K562 (cell line): ENCODE results near the gene JPH3.

Experiments used
- CTCF ChIP-seq, 3 experiments: IDR thresholded peaks in 2 of 3; conservative IDR thresholded peaks in 1 of 3; 2 replicates each; pipeline ENCODE4 v1.5.1; 2011 to 2012; ENCODE audit warnings: low read length in 3 of 3, mild to moderate bottlenecking in 3 of 3, control low read depth in 2 of 3, improper control_type of control experiment in 1 of 3, inconsistent platforms in 1 of 3, low read depth in 1 of 3, mixed read lengths in 1 of 3, moderate library complexity in 1 of 3; ENCODE audit not compliant: insufficient read depth in 2 of 3
- HES1 ChIP-seq: fragments of 450-650 bp; IDR thresholded peaks from 2 replicates; pipeline ENCODE4 v1.6.1; 2016; ENCODE audit warnings: low read depth, mild to moderate bottlenecking, moderate library complexity
- HMBOX1 ChIP-seq: sonication (generic); IDR thresholded peaks from 2 replicates; pipeline ENCODE4 v1.6.1; 2016
- RB1 ChIP-seq: fragments of 450-650 bp; IDR thresholded peaks from 2 replicates; pipeline ENCODE4 v1.6.1; 2017; ENCODE audit warnings: low read depth, mild to moderate bottlenecking
- RBBP5 ChIP-seq: fragments of 200-600 bp; sonication (generic); IDR thresholded peaks from 2 replicates; pipeline ENCODE4 v1.6.1; 2012; ENCODE audit warnings: borderline replicate concordance, mild to moderate bottlenecking, low read length, control low read depth, inconsistent platforms; ENCODE audit not compliant: insufficient read depth, poor library complexity, severe bottlenecking
- USF2 ChIP-seq: sonication (generic); formaldehyde crosslinking; IDR thresholded peaks from 2 replicates; pipeline ENCODE4 v1.5.0; 2020; ENCODE audit warnings: missing genetic modification reagents

- no peak for TF ChIP-seq RBBP5
- no peak for TF ChIP-seq CTCF (IDR thresholded peaks at IDR 0.05 in 2 of 3, conservative IDR thresholded peaks at IDR 0.05 in 1 of 3; ENCODE audit: insufficient read depth in 2 of 3, low read depth in 1 of 3, low read length in 3 of 3)
- no peak for TF ChIP-seq RB1
- TF ChIP-seq HES1 = no peak
- no peak for TF ChIP-seq HMBOX1
- no peak for TF ChIP-seq USF2 (CRISPR knock-in tag)
Observed at GRCh38 chr16:87647431-87648185, 45.3 kb downstream of the JPH3 start.
